ENCODE data around the gene ADGRG1. TPM values are rescaled to one million over a fixed set of nuclear protein-coding genes. Genes with fewer than 3 reads are reported as not detected.

Gene ADGRG1
- total RNA-seq, 1 experiment from 2014 or later, result 2.0 TPM

DNA sequence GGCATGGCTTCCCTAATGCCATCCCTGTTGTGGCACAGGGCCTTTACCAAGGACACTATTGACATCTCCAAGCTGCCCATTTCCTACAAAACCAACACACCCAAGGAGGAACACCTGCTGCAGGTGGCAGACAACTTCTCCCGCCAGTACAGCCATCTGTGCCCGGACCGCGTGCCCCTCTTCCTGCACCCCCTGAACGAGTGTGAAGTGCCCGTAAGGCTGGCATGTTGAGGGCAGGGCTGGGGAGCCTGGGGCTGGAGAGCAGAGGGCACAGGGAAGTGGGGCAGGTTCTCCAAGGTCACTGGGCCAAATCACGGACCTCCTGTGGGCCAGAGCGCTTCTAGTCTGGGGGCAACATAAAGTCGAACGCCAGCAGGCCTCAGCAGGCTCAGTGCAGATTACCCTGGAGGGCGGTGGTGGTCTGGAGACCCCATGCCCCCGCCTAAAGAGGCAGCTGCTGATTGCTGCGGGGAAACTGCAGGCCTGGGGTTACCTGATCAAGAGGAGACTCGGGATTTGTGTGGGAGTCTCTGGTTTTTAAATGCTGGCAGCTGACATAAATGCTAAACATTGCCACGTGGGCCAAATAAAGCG, 70.5 kb downstream of the ADGRG1 start:
- DNase-seq (ENCODE audit: low spot score), result no peak
- H3K4me3 Mint-ChIP-seq, result no peak overlapping the region
- H3K27ac Mint-ChIP-seq, result no peak overlapping the region
- CTCF ChIA-PET, result interaction anchor here (0.8 kb wide), 1 partner anchor 70 kb away, joined by 3 read pairs; the partner anchor contains the start of gene ADGRG1
- POLR2A ChIA-PET, result no interaction called here
- H3K9me3 Mint-ChIP-seq, result no peaks in the 10 kb centered on the region
- no peaks in the 10 kb centered on the region for H3K27me3 Mint-ChIP-seq (ENCODE audit: low read depth)
- ATAC-seq, result no peak
- H3K36me3 Mint-ChIP-seq, result no peaks in the 10 kb centered on the region
- peaks cover 6% of the 10 kb centered on the region for H3K4me1 Mint-ChIP-seq
- TF ChIP-seq EMX1 (CRISPR knock-in tag; IDR thresholded peaks at IDR 0.05) (no peak), KAT7 (CRISPR knock-in tag; IDR thresholded peaks at IDR 0.05; ENCODE audit: borderline replicate concordance) (no peak)

DNA sequence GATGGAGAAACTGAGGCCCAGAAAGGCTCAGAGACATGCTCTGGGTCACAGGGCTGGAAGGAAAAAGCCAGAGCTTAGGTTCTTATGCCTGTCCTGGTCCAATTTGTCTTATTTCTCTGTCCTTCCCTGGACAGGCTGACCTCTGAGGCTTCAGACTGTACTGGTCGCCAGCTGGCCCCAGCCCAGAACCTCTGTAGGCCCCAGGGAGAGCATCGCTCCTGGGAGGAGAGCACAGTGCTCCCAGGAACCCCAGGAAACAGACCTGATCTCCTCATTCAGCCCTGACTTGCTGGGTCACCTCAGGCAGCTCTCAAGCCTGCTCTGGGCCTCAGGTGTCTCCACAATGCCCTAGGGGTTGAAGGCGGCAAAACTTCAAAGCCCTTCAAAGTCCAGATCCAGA, 71.1 kb downstream of the ADGRG1 start:
- ATAC-seq (no peak), DNase-seq (ENCODE audit: low spot score) (no peak)
- H3K9me3 Mint-ChIP-seq, result no peaks in the 10 kb centered on the region
- H3K27ac Mint-ChIP-seq, result no peak overlapping the region
- no peak overlapping the region for H3K4me3 Mint-ChIP-seq
- CTCF ChIA-PET, result no interaction called here
- H3K36me3 Mint-ChIP-seq, result no peaks in the 10 kb centered on the region
- peaks cover 11% of the 10 kb centered on the region for H3K4me1 Mint-ChIP-seq
- no peaks in the 10 kb centered on the region for H3K27me3 Mint-ChIP-seq (ENCODE audit: low read depth)
- TF ChIP-seq MYBL2 (CRISPR knock-in tag; IDR thresholded peaks at IDR 0.05) (no peak), EMX1 (CRISPR knock-in tag; IDR thresholded peaks at IDR 0.05) (no peak)
- POLR2A ChIA-PET, result no interaction called here

DNA sequence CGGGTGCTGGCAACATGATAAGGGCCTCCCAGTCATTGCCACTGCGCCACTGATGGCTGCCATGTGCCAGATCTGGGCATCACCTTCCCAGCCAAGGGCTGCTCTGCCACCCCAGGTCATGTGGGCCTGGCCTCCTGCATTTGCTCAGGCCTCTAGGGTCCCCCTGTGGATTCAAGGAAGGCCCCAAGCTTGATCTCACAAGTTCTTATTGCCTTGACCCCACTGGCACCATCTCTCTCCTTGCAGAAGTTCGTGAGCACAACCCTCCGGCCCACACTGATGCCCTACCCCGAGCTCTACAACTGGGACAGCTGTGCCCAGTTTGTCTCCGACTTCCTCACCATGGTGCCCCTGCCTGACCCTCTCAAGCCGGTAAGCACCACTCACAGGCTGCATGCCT, 71.5 kb downstream of the ADGRG1 start:
- Mint-ChIP-seq H3K27me3 (ENCODE audit: low read depth) (no peaks in the 10 kb centered on the region), H3K36me3 (no peaks in the 10 kb centered on the region), H3K4me3 (no peak overlapping the region), H3K9me3 (no peaks in the 10 kb centered on the region), H3K4me1 (peaks cover 8% of the 10 kb centered on the region), H3K27ac (no peak overlapping the region)
- no peak for DNase-seq (ENCODE audit: low spot score)
- ATAC-seq, result no peak
- ChIA-PET CTCF (no interaction called here), POLR2A (no interaction called here)
- TF ChIP-seq, protein P1, sequence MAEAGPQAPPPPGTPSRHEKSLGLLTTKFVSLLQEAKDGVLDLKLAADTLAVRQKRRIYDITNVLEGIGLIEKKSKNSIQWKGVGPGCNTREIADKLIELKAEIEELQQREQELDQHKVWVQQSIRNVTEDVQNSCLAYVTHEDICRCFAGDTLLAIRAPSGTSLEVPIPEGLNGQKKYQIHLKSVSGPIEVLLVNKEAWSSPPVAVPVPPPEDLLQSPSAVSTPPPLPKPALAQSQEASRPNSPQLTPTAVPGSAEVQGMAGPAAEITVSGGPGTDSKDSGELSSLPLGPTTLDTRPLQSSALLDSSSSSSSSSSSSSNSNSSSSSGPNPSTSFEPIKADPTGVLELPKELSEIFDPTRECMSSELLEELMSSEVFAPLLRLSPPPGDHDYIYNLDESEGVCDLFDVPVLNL (CRISPR knock-in tag; IDR thresholded peaks at IDR 0.05; ENCODE audit: borderline replicate concordance, low read depth), result no peak
- TF ChIP-seq ATF1 (CRISPR knock-in tag; IDR thresholded peaks at IDR 0.05) (no peak), ZBTB21 (CRISPR knock-in tag; IDR thresholded peaks at IDR 0.05; ENCODE audit: borderline replicate concordance) (no peak), ZNF317 (CRISPR knock-in tag; IDR thresholded peaks at IDR 0.05; ENCODE audit: borderline replicate concordance, low read depth) (no peak), RORB (CRISPR knock-in tag; IDR thresholded peaks at IDR 0.05) (no peak), ZNF121 (CRISPR knock-in tag; IDR thresholded peaks at IDR 0.05) (no peak), ETV6 (CRISPR knock-in tag; IDR thresholded peaks at IDR 0.05) (no peak), CREM (CRISPR knock-in tag; IDR thresholded peaks at IDR 0.05) (no peak), NFYB (CRISPR knock-in tag; conservative IDR thresholded peaks at IDR 0.05; ENCODE audit: low read depth) (no peak), EMX1 (CRISPR knock-in tag; IDR thresholded peaks at IDR 0.05) (no peak)
- TF ChIP-seq, protein P2, sequence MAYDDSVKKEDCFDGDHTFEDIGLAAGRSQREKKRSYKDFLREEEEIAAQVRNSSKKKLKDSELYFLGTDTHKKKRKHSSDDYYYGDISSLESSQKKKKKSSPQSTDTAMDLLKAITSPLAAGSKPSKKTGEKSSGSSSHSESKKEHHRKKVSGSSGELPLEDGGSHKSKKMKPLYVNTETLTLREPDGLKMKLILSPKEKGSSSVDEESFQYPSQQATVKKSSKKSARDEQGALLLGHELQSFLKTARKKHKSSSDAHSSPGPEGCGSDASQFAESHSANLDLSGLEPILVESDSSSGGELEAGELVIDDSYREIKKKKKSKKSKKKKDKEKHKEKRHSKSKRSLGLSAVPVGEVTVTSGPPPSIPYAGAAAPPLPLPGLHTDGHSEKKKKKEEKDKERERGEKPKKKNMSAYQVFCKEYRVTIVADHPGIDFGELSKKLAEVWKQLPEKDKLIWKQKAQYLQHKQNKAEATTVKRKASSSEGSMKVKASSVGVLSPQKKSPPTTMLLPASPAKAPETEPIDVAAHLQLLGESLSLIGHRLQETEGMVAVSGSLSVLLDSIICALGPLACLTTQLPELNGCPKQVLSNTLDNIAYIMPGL (CRISPR knock-in tag; IDR thresholded peaks at IDR 0.05), result no peak
- TF ChIP-seq, protein P3, sequence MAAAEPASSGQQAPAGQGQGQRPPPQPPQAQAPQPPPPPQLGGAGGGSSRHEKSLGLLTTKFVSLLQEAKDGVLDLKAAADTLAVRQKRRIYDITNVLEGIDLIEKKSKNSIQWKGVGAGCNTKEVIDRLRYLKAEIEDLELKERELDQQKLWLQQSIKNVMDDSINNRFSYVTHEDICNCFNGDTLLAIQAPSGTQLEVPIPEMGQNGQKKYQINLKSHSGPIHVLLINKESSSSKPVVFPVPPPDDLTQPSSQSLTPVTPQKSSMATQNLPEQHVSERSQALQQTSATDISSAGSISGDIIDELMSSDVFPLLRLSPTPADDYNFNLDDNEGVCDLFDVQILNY (CRISPR knock-in tag; IDR thresholded peaks at IDR 0.05), result no peak
- TF ChIP-seq, protein P4, sequence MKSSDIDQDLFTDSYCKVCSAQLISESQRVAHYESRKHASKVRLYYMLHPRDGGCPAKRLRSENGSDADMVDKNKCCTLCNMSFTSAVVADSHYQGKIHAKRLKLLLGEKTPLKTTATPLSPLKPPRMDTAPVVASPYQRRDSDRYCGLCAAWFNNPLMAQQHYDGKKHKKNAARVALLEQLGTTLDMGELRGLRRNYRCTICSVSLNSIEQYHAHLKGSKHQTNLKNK (CRISPR knock-in tag; IDR thresholded peaks at IDR 0.05), result no peak
- TF ChIP-seq, protein P5, sequence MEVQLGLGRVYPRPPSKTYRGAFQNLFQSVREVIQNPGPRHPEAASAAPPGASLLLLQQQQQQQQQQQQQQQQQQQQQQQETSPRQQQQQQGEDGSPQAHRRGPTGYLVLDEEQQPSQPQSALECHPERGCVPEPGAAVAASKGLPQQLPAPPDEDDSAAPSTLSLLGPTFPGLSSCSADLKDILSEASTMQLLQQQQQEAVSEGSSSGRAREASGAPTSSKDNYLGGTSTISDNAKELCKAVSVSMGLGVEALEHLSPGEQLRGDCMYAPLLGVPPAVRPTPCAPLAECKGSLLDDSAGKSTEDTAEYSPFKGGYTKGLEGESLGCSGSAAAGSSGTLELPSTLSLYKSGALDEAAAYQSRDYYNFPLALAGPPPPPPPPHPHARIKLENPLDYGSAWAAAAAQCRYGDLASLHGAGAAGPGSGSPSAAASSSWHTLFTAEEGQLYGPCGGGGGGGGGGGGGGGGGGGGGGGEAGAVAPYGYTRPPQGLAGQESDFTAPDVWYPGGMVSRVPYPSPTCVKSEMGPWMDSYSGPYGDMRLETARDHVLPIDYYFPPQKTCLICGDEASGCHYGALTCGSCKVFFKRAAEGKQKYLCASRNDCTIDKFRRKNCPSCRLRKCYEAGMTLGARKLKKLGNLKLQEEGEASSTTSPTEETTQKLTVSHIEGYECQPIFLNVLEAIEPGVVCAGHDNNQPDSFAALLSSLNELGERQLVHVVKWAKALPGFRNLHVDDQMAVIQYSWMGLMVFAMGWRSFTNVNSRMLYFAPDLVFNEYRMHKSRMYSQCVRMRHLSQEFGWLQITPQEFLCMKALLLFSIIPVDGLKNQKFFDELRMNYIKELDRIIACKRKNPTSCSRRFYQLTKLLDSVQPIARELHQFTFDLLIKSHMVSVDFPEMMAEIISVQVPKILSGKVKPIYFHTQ (CRISPR knock-in tag; IDR thresholded peaks at IDR 0.05), result no peak
- TF ChIP-seq, protein P6, sequence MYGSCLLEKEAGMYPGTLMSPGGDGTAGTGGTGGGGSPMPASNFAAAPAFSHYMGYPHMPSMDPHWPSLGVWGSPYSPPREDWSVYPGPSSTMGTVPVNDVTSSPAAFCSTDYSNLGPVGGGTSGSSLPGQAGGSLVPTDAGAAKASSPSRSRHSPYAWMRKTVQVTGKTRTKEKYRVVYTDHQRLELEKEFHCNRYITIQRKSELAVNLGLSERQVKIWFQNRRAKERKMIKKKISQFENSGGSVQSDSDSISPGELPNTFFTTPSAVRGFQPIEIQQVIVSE (CRISPR knock-in tag; IDR thresholded peaks at IDR 0.05; ENCODE audit: borderline replicate concordance), result no peak
- TF ChIP-seq, protein P7, sequence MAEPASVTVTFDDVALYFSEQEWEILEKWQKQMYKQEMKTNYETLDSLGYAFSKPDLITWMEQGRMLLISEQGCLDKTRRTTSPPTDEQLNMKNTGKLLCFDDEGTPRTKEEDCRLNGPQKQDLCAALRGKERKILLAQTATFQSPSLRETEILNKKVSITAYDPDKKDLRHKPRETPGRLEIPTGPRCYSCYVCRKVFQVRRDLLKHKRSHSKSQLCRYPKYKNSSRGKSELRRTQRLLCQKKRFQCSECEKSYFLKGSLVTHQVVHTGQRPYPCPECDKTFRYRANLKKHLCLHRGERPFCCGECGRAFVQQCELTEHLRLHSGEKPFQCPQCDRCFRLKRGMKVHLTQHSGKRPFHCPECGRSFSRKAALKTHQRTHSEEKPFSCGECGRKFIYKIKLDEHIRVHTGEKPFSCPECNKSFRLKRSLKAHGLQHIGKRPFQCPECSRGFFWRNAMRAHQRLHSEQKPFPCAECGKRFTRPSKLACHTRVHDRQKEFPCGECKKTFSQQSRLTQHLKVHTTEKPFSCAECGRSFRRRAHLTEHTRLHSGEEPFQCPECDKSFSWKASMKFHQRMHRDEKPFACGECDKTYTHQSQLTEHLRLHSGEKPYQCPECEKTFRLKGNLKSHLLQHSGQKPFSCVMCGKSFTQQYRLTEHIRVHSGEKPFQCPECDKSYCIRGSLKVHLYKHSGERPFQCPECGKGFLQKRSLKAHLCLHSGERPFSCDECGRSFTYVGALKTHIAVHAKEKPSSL (CRISPR knock-in tag; conservative IDR thresholded peaks at IDR 0.05), result no peak
